ENCODE data around the gene SUGCT. TPM values are rescaled to one million over a fixed set of nuclear protein-coding genes. Genes with fewer than 3 reads are reported as not detected.

Gene SUGCT
- total RNA-seq, 3 donors from 2014 or later, result 7.6 to 19.1 (median 10.1) TPM

DNA sequence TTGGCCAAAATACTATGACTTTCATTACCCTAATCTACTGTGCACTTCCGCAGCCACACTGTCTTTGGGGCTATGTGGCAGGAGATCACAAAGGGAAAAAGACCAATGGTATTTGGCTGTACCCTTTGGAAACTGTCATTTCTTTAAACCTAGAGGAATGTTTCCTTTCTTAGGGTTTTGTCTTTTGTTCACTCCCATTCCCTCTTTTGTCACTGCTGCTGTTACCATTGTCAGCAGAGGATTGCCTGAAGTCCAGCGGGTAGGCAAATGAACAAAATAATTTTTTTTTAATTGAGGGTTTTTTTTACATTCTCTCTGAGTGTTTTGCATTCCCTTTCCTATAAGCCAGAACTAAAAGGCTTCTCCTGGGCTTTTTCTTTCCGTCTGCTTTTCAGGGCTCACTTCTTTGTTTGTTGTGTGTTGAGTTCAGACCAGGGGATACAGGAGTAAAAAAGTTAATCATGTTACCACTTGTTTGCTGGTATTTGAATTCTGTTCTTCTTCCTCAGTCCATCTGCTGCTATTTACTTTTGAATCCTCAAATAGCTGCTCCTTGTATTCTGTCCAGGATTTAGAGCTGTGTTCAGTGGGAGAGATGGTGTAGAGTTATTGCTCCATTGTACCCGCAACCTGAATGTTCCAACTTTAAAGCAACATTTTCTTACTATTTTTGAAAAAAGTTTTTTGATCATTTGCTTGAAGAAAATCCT is 374.6 kb downstream of the SUGCT start:
- no peak for DNase-seq
- intact Hi-C loops (cut with DNase I, micrococcal nuclease), result no loop called here

DNA sequence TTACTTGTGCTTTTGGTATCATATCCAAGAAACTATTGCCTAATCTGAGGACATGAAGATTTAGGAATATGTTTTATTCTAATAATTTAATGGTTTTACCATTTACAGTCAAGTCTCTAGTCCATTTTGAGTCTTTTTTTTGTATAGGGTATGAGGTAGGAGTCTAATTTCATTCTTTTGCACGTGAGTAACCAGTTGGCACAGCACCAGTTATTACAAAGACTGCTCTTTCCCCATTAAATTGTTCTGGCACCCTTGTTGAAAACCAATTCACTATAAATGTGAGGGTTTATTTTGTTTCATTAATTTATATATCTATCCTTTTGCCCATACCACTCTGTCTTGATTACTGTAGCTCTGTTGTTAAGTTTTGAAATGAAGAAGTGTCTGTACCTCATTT is 381.6 kb downstream of the SUGCT start:
- no peak for ATAC-seq
- H3K4me1 ChIP-seq (ENCODE audit: low read depth), result no peaks in the 10 kb centered on the region
- H3K4me3 ChIP-seq, result no peak overlapping the region
- TF ChIP-seq, protein P1, sequence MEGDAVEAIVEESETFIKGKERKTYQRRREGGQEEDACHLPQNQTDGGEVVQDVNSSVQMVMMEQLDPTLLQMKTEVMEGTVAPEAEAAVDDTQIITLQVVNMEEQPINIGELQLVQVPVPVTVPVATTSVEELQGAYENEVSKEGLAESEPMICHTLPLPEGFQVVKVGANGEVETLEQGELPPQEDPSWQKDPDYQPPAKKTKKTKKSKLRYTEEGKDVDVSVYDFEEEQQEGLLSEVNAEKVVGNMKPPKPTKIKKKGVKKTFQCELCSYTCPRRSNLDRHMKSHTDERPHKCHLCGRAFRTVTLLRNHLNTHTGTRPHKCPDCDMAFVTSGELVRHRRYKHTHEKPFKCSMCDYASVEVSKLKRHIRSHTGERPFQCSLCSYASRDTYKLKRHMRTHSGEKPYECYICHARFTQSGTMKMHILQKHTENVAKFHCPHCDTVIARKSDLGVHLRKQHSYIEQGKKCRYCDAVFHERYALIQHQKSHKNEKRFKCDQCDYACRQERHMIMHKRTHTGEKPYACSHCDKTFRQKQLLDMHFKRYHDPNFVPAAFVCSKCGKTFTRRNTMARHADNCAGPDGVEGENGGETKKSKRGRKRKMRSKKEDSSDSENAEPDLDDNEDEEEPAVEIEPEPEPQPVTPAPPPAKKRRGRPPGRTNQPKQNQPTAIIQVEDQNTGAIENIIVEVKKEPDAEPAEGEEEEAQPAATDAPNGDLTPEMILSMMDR (IDR thresholded peaks at IDR 0.05), result no peak
- H3K36me3 ChIP-seq (ENCODE audit: low read depth), result no peaks in the 10 kb centered on the region
- H3K9me3 ChIP-seq, result no peaks in the 10 kb centered on the region
- DNase-seq, result no peak
- intact Hi-C loops (cut with DNase I, micrococcal nuclease), result no loop called here

More for the DNA sequence above, 374.6 kb downstream of the SUGCT start:
- Histone ChIP-seq H3K4me3 (no peak overlapping the region), H3K36me3 (ENCODE audit: low read depth) (no peaks in the 10 kb centered on the region), H3K9me3 (no peaks in the 10 kb centered on the region), H3K4me1 (ENCODE audit: low read depth) (no peaks in the 10 kb centered on the region)
- TF ChIP-seq, protein P1 (IDR thresholded peaks at IDR 0.05), result no peak
- no peak for ATAC-seq

DNA sequence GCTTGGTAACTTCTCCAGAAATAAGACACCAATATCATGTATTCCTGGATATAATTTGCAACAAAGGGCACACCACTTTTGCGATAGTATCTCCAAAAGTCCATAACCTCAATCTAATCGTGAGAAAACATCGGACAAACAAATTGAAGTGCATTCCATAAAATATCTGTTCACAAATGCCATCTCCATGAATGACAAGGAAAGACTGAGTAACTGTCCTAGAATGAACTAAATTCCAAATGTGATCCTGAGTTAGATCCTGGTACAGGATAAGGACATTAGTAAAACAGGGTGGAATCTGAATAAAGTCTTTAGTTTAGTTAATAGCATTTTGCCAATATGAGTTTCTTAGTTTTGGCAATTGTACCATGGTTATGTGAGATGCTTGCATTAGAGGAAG is 384.2 kb downstream of the SUGCT start:
- Histone ChIP-seq H3K4me1 (ENCODE audit: low read depth) (no peaks in the 10 kb centered on the region), H3K36me3 (ENCODE audit: low read depth) (no peaks in the 10 kb centered on the region), H3K4me3 (no peak overlapping the region), H3K9me3 (no peaks in the 10 kb centered on the region)
- TF ChIP-seq, protein P1 (IDR thresholded peaks at IDR 0.05), result no peak
- intact Hi-C loops (cut with DNase I, micrococcal nuclease), result no loop called here
- ATAC-seq, result no peak
- DNase-seq, result no peak

DNA sequence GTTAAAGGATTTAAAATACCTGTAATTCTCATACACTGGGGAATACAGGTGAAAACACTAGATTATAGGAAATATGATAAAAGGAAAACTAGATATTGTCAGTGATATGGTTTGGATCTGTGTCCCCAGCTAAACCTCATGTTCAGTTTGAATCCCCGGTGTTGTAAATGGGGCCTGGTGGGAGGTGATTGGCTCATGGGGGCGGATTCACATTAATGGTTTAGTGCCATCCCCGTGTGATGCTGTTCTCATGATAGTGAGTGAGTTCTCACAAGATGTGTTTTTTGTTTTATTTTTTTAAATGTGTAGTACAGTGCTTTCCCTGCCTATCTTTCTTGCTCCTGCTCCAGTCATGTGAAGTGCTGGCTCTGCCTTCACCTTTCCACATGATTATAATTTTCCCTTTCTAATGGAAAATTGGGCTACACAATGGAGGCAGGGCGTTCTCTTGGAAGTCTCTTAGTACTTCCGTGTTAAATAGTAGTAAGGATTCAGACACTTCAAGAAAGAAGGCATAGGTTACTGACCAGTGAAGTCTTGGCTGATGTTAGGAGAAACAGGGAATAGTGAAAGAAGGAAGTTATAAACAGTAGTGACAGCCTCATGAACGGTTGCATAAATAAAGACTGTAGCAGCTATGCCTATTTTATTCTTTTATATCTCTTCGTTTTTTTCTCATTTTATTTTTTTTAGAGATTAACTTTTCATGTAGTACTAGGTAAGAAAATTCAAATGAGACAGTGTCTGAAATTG is 386.4 kb downstream of the SUGCT start:
- peak; percentile 56 for ATAC-seq

DNA sequence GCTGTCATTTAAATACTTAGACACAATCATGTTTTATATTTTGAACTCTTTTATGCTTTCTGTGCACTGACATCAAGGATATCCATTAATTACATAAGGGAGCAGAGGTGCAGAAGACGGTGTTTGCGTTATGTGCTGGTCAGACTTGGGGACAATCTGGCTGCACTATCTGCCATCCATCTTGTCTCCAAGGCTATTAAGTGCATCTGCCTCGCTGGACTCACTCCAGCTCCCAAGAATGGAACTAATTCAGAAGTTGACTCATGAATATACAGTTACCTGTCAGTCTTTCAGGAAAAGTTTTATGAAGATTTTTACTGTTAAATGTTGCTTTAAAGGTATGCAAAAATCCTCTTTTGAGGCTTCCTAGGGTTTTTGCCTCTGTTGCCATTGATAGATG is 391.0 kb downstream of the SUGCT start:
- ATAC-seq (no peak), DNase-seq (no peak)
- TF ChIP-seq, protein P1 (IDR thresholded peaks at IDR 0.05), result no peak
- Histone ChIP-seq H3K36me3 (ENCODE audit: low read depth) (no peaks in the 10 kb centered on the region), H3K9me3 (no peaks in the 10 kb centered on the region), H3K4me3 (no peak overlapping the region), H3K4me1 (ENCODE audit: low read depth) (no peaks in the 10 kb centered on the region)
- intact Hi-C loops (cut with DNase I, micrococcal nuclease), result no loop called here

More for the DNA sequence above, 386.4 kb downstream of the SUGCT start:
- Histone ChIP-seq H3K4me1 (ENCODE audit: low read depth) (no peaks in the 10 kb centered on the region), H3K4me3 (no peak overlapping the region), H3K36me3 (ENCODE audit: low read depth) (no peaks in the 10 kb centered on the region), H3K9me3 (no peaks in the 10 kb centered on the region)
- intact Hi-C loops (cut with DNase I, micrococcal nuclease), result no loop called here
- TF ChIP-seq, protein P1 (IDR thresholded peaks at IDR 0.05), result no peak
- no peak for DNase-seq
